Stromal cell of bone marrow (primary cell): Measurements from ENCODE around the gene EID2B.

Experiments
- DNase-seq: peaks from one replicate; pipeline ENCODE4 v3.0.0-alpha.2; 2012; ENCODE audit warnings: low read depth

The EID2B gene

DNA sequence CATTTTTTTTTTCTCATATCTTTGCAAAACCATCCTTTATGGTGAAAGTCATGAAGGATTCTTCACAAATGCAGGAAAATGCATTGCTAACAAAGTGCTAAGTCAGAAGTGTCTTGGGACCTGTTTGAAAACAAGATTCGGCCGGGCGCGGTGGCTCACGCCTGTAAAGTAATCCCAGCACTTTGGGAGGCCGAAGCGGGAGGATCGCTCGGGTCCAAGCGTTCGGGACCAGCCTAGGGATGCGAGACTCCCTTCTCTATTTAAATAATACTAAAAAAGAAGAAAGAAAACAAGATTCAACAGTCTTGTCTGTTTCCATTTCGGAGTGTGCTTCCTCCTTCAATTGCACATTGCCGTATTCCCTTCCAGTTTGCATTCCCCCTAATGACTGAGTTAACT is 819 bp downstream of the EID2B start:
- no peak for DNase-seq

DNA sequence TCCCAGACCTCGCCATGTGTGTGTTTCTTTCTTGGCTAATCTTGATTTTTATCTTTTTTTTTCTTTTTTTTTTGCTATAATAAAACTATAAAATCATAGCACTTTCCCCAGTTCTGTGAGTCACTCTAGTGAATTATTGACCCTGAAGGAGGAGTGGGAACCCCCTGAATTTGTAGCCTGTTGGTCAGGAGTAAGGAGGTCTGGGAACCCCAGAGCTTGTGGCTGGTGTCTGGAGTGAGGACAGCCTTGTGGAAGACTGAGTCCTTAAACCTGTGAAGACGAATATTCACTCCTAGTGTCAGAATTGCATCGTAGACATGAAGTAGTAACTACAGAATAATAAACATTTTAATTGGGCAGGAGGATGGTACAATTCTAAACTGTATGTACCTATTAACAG is 7.4 kb downstream of the EID2B start:
- no peak for DNase-seq

DNA sequence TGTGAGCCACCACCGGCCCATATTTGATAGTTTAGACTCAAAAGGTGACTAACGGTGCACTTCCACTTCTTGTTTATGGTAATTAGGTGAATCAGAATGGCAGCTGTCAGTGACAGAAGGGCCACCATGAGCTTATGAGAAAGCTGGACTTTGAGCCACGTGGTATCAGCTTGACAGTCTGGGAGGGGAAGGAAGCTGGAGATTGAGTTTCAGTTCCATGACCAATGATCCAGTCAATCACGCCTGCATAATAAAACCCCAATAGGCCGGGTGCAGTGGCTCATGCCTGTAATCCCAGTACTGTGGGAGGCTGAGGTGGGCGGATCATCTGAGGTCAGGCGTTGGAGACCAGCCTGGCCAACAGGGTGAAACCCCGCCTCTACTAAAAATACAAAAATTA is 8.2 kb downstream of the EID2B start:
- DNase-seq = no peak

DNA sequence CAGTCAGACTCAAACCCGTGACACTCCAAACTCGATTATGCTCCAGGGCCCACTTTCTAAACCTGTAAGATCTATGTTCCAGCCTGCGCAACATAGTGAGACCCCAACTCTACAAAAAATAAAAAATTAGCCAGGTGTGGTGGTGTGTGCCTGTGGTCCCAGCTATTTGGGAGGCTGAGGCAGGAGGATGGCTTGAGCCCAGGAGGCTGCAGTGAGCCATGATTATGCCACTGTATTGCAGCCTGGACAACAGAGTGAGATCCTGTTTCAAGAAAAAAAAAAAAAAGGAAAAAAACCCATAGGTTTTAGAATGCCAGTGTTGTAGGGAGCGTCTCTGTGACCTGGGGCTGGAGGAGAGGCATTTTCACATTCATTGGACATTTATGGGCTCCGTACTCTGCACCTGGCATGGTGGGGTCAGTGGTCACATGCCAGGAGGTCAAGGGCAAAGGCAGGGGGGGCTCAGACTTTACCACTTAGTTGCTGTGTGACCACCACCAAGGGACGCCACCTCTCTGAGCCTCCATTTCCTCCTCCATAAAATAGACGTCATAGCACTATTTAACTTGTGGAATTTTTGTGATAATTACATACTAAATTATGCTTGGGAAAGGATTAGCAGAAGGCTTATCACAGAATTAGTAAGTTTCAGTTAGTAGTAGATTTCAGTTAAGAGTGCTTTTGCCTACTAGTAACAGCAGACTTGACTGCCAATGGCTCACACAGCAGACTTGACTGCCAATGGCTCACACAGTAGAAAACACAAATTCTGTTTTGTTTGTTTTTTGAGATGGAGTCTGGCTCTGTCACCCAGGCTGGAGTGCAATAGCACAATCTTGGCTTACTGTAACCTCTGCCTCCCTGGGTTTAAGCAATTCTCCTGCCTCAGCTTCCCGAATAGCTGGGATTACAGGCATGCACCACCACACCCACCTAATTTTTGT is 11.8 kb downstream of the EID2B start:
- DNase-seq = no peak

DNA sequence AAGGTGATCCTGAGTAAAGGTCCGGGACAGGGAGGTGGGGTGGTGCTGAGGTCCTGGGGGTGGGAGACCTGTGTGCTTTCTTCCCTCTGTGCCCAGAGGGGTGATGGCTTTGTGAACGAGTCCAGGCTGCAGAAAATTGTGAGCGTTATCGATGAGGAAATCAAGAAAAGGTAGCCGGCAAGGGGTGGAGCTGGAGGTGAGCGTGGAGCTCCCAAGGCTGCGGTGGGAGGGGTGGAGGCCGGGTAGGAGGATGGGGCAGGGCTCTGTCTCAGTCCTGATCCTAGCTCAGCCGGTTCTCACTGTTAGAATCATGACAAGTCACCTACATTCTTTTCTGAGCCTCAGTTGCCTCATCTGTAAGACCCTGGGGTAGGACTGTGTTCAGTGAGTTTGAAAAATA is 13.7 kb downstream of the EID2B start:
- no peak for DNase-seq

DNA sequence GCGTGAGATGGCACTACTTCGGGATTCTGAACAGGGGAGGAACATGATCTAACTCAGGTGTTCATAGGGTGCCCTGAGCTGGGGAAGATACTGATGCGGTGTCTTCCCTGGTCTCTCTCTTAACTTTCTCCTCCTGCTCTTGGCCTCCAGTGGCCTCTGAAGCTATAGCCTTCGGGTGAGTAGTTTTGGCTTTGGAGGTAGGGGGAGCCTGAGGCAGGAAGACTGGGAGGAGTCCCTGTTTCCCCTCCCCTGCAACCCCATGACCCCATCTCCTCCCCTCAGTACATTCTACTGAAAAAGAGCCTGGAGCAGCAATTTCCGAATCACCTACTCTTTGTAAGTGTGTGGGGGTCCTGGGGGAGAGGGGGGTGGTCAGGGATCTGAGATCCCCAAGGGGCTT is 14.2 kb downstream of the EID2B start:
- no peak for DNase-seq

DNA sequence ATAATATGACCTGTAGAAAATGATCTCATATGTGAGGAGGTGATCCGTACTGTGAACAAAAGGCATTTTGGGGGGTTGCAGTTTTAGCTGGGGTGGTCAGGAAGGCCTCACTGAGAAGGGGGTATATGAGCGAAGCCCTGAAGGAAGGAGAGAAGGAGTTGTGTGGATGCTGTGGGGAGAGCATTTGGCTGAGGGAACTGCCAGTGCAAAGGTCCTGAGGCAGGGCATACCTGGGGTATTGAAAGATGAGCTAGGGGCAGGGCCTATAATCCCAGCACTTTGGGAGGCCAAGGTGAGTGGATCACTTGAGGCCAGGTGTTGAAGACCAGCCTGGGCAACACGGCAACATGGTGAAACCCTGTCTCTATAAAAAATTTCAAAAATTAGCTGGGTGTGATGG is 15.2 kb downstream of the EID2B start:
- no peak for DNase-seq

DNA sequence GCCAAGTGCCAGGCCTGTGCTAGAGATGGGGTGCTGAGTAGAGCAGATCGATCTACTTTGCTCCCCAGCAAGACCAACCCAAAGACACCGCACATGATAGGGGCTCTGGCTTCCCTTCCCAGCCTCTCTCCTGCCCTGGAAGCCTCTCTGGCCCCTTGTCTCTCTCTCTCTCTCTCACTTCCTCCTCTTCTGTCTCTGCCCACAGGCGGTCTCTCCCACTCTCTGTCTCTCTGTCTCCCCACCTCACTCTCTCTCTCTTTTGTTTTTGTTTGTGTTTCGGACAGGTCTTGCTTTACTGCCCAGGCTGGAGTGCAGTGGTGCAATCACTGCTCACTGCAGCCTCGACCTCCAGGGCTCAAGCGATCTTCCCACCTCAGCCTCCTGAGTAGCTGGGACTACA is 16.4 kb downstream of the EID2B start:
- no peak for DNase-seq

DNA sequence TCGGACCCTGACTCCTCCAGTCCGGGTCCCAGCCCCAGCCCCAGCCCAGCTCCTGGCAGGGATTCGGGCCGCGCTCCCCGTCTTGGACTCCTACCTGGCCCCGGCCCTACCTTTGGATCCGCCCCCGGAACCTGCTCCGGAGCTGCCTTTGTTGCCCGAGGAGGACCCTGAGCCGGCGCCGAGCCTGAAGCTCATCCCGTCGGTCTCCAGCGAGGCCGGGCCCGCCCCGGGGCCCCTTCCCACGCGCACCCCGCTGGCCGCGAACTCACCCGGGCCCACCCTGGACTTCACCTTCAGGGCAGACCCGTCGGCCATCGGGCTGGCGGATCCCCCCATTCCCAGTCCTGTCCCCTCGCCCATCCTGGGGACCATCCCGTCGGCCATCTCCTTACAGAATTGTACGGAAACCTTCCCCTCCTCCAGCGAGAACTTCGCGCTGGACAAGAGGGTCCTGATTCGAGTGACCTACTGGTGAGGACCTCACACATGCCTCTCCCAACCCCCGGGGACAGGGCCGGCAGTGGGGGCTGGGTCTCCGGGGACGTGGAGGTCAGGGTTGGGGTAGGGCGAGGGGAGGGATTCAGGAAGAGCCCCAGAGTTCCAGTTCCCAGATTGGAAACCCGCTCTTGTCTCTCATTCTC is 17.0 kb downstream of the EID2B start:
- no peak for DNase-seq

DNA sequence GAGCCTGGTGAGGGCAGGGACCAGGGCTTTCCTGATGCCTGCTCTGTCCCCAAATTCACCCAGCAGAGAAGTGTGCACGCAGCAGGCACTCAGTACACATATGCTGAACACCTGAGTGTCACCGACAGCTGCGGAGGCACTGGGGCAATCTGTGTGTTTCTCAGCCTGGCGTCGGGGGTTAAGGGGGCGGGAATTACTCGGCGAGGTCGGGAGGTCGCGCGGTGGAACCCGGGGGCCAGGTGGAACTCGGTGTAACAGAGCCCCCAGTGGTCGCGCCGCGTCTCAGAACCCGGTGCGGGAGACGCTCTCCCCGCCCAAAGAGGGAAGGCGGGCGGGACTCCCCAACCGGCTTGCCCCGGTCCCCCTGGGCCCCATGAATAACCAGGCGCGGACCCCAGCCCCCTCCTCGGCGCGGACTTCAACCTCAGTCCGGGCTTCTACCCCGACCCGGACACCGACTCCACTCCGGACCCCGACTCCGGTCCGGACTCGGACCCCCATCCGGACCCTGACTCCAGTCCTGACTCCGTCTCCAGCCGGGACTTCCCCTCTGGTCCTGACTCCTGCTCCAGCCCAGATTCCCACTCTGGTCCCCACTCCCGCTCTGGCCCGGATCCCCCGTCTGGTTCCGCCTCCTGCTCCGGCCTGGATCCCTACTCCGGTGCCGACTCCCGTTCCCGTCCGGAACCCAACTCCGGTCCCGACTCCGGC is 17.7 kb downstream of the EID2B start, which contains the start of gene SELENOV:
Gene SELENOV, plus strand, starts transcription at position 300 of the 711 bp plus-strand sequence. Its CDS starts 74 bp downstream, at position 374.
- DNase-seq = no peak

DNA sequence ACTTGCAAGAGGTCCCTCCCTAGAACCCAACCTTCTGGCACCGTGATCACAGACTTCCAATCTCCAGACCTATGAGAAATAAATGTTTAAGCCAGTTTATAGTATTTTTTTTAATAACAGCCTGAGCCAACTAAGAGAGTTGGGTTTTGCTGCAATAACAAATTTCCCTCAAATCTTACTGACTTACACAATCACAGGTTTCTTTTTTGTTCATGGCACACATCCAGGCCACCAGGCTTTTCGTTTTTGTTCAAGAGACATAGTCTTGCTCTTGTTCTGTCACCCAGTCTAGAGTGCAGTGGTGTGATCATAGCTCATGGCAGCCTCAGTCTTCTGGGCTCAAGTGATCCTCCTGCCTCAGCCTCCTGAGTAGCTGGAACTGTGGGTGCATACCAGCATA is 19.7 kb downstream of the EID2B start:
- DNase-seq = no peak

DNA sequence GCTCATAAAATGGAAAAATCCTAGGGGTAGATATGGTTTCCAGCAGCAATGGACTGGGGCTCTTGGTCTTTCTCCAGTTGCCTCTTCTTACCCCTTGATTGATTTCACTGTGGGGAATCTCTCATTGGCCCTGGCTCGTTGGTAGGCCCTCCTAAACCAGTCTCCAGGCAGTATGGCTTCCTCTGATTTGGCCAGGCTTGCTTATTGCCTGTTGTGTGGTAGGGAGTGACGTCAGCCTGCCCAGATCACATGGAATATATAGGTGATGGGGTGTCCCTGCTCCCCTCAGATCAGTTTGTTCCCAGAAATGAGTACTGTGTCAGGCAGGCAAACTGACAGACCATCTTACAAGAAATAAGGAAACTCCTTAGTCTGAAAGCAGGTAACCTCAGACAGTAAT is 23.4 kb downstream of the EID2B start:
- DNase-seq = no peak

DNA sequence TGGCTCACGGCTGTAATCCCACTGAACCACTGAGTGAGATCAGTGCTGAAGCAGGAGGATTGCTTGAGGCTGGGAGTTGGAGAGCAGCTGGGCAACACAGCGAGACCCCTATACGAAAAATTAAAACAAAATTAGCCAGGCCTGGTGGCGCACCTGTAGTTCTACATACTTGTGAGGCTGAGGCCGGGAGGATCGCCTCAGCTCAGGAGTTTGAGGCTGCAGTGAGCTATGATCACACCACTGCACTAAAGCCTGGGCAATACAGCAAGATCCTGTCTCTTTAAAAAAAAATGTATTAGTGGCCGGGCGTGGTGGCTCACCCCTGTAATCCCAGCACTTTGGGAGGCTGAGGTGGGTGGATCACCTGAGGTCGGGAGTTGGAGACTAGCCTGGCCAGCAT is 24.0 kb downstream of the EID2B start:
- no peak for DNase-seq

DNA sequence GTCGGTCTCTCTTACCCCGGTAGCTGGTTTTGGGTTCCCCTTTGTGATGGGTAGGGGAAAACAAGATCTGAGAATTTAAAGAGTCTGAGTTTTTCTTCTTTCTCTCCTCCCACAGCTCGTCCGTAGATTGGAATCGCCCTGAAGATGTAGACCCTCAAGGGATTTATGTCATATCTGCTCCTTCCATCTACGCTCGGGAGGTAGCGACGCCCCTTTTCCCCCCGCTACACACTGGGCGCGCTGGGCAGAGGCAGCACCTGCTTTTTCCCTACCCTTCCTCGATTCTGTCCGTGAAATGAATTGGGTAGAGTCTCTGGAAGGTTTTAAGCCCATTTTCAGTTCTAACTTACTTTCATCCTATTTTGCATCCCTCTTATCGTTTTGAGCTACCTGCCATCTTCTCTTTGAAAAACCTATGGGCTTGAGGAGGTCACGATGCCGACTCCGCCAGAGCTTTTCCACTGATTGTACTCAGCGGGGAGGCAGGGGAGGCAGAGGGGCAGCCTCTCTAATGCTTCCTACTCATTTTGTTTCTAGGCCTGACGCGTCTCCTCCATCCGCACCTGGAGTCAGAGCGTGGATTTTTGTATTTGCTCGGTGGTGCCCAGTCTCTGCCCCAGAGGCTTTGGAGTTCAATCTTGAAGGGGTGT is 24.8 kb downstream of the EID2B start:
- DNase-seq = no peak

DNA sequence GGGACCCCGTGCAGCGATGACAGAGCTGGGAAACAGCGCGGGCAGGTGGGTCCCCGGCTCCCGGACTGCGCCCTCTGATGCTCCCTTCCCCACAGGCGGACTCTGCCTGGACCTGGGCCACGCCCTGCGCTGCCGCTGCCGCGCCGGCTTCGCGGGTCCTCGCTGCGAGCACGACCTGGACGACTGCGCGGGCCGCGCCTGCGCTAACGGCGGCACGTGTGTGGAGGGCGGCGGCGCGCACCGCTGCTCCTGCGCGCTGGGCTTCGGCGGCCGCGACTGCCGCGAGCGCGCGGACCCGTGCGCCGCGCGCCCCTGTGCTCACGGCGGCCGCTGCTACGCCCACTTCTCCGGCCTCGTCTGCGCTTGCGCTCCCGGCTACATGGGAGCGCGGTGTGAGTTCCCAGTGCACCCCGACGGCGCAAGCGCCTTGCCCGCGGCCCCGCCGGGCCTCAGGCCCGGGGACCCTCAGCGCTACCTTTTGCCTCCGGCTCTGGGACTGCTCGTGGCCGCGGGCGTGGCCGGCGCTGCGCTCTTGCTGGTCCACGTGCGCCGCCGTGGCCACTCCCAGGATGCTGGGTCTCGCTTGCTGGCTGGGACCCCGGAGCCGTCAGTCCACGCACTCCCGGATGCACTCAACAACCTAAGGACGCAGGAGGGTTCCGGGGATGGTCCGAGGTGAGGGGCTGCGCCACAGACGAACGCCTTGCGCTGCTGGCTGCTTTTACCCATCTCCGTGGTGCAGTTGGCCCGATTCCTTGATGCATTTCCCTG is 25.5 kb downstream of the EID2B start:
- no peak for DNase-seq

DNA sequence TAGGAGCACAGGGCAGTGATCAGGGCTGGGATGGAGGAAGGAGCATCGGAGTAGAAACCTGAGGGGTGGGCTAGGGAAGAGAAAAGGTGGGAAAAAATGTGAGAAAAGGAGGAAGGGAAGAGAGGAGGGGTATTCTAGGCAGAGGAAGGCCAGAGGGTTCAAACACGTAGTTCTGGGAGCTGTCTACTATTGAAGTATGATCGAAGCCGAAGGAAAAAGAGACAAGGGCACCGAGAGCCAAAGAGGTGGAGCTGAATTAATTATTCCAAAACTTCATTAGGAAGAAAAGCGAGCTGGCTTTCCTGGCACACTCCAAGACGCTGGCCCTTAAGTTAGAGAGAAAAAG is 26.1 kb downstream of the EID2B start:
- DNase-seq = no peak

DNA sequence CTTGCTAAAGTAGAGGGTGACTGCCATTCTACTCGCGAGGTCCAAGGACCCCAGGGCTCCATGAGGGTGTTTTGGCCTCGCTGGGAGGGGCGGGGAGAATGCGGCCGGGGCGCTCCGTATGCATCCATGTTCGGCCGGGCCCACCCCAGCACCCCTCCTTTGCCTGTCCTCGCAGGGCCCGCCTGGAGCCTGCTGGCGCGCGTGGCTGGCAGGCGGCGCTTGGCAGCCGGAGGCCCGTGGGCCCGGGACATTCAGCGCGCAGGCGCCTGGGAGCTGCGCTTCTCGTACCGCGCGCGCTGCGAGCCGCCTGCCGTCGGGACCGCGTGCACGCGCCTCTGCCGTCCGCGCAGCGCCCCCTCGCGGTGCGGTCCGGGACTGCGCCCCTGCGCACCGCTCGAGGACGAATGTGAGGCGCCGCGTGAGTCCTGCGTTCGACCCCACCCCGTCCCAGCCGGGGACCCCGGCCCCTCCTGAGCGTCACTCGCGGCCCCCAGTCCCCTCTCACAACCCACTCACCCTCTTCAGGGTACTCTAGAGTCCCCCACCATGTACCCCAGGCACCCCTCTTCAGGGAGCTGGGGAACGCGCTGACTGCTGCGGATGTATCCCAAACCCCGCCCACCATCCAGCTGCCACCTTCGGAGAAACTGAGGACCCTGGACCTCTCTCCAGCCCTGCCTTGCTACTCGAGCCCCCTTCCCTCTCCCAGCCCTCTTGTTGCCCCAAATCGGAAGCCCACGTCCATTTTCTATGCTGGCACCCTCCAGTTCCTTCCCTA is 29.8 kb downstream of the EID2B start:
- DNase-seq = peak; percentile 28

DNA sequence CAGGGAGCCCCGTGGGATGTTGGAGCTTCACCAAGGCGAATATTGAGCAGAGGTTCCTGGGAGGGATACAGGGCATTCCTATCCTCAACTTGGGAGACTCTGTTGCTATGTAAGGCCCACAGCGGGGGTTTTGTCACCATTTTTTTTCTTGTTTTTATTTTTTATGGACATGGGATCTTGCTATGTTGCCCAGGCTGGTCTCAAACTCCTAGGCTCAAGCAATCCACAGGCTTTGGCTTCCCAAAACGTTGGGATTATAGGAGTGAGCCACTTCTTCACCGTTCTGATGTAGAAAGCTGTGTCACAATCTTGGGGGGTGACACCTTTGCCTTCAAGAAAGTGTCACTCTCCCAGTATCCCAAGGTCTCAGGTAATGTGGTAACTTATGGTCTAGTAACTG is 31.3 kb downstream of the EID2B start:
- no peak for DNase-seq

DNA sequence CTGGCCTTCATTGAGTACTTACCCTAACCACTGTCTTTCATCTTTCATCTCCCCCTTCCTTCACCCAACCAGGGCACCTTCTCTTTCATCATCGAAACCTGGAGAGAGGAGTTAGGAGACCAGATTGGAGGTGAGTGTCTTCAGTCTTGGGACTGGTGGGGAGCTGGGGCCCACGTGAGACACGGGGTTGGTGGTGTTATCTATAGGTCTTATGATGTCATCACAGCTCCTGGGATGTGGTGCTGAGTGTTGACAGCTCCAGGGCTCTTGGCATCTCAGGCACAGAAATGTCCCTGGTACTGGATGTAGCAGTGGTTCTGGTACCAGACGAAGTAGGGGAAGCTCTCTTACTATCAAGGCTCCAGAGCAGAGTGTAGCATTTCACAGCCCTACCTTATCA is 32.1 kb downstream of the EID2B start:
- DNase-seq = no peak

DNA sequence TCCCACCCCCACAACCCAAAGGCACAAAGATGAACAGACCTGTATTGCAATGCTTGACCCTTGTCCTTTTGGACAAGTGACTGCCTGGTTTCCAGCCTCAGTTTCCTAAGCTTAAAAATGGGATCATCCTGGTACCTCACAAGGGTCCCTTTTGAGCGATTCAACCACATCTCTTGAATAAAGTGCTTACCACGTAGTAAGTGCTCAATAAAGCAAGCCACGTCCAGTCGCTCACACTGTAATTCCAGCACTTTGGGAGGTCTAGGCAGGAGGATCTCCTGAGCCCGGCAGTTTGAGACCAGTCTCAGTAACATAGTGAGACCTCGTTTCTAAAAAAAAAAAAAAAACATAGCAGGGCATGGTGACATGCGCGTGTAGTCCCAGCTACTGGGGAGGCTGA is 32.7 kb downstream of the EID2B start:
- DNase-seq = no peak
